ENCODE data around the gene EPAS1.

DNA sequence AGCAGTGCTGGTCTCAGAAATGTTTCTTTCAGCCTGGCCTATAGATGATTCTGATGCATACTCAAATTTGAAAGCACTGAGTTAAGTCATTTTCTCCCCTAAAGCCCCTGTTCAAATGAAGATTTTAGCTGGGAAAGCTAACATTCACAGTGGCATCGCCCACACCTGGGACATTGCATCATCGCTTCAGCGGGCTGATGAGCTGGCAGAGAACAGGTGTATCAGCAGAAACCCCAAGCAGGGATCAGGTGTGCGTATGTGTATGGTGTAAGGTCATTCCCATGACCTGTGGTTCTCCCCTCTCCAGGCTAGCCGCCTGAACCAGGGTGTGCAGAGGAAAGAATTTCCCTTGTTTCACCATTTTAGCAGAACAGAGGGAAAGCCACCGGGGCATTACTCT is 56.3 kb downstream of the EPAS1 start:
- TF ChIP-seq, protein P1, sequence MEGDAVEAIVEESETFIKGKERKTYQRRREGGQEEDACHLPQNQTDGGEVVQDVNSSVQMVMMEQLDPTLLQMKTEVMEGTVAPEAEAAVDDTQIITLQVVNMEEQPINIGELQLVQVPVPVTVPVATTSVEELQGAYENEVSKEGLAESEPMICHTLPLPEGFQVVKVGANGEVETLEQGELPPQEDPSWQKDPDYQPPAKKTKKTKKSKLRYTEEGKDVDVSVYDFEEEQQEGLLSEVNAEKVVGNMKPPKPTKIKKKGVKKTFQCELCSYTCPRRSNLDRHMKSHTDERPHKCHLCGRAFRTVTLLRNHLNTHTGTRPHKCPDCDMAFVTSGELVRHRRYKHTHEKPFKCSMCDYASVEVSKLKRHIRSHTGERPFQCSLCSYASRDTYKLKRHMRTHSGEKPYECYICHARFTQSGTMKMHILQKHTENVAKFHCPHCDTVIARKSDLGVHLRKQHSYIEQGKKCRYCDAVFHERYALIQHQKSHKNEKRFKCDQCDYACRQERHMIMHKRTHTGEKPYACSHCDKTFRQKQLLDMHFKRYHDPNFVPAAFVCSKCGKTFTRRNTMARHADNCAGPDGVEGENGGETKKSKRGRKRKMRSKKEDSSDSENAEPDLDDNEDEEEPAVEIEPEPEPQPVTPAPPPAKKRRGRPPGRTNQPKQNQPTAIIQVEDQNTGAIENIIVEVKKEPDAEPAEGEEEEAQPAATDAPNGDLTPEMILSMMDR (IDR thresholded peaks at IDR 0.05): no peak
- TF ChIP-seq MXI1 (IDR thresholded peaks at IDR 0.05; ENCODE audit: low read depth, low read length): no peak
- TF ChIP-seq TEAD4 (IDR thresholded peaks at IDR 0.05; ENCODE audit: borderline replicate concordance, insufficient read depth): no peak
- TF ChIP-seq, protein P2, sequence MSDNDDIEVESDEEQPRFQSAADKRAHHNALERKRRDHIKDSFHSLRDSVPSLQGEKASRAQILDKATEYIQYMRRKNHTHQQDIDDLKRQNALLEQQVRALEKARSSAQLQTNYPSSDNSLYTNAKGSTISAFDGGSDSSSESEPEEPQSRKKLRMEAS (IDR thresholded peaks at IDR 0.05; ENCODE audit: low read depth): no peak
- TF ChIP-seq, protein P3, sequence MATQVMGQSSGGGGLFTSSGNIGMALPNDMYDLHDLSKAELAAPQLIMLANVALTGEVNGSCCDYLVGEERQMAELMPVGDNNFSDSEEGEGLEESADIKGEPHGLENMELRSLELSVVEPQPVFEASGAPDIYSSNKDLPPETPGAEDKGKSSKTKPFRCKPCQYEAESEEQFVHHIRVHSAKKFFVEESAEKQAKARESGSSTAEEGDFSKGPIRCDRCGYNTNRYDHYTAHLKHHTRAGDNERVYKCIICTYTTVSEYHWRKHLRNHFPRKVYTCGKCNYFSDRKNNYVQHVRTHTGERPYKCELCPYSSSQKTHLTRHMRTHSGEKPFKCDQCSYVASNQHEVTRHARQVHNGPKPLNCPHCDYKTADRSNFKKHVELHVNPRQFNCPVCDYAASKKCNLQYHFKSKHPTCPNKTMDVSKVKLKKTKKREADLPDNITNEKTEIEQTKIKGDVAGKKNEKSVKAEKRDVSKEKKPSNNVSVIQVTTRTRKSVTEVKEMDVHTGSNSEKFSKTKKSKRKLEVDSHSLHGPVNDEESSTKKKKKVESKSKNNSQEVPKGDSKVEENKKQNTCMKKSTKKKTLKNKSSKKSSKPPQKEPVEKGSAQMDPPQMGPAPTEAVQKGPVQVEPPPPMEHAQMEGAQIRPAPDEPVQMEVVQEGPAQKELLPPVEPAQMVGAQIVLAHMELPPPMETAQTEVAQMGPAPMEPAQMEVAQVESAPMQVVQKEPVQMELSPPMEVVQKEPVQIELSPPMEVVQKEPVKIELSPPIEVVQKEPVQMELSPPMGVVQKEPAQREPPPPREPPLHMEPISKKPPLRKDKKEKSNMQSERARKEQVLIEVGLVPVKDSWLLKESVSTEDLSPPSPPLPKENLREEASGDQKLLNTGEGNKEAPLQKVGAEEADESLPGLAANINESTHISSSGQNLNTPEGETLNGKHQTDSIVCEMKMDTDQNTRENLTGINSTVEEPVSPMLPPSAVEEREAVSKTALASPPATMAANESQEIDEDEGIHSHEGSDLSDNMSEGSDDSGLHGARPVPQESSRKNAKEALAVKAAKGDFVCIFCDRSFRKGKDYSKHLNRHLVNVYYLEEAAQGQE (IDR thresholded peaks at IDR 0.05; ENCODE audit: low read depth, low read length): no peak
- no peak for TF ChIP-seq YY1 (IDR thresholded peaks at IDR 0.05; ENCODE audit: low read depth)
